Fibroblast of lung (primary cell): Measurements from ENCODE around the gene TPPP.

Experiments
- CTCF ChIP-seq, 2 donors: IDR thresholded peaks in 1 of 2; conservative IDR thresholded peaks in 1 of 2; 1 replicate in 1 of 2; 2 replicates in 1 of 2; pipeline ENCODE4 v1.5.1; 2011 to 2012; ENCODE audit warnings: low read length in 2 of 2, control low read depth in 1 of 2, inconsistent platforms in 1 of 2, low read depth in 1 of 2, mild to moderate bottlenecking in 1 of 2
- EZH2 ChIP-seq: IDR thresholded peaks from 2 replicates; pipeline ENCODE4 v1.5.1; 2012; ENCODE audit warnings: low read length, control low read depth, mild to moderate bottlenecking; ENCODE audit errors: missing control alignments

DNA sequence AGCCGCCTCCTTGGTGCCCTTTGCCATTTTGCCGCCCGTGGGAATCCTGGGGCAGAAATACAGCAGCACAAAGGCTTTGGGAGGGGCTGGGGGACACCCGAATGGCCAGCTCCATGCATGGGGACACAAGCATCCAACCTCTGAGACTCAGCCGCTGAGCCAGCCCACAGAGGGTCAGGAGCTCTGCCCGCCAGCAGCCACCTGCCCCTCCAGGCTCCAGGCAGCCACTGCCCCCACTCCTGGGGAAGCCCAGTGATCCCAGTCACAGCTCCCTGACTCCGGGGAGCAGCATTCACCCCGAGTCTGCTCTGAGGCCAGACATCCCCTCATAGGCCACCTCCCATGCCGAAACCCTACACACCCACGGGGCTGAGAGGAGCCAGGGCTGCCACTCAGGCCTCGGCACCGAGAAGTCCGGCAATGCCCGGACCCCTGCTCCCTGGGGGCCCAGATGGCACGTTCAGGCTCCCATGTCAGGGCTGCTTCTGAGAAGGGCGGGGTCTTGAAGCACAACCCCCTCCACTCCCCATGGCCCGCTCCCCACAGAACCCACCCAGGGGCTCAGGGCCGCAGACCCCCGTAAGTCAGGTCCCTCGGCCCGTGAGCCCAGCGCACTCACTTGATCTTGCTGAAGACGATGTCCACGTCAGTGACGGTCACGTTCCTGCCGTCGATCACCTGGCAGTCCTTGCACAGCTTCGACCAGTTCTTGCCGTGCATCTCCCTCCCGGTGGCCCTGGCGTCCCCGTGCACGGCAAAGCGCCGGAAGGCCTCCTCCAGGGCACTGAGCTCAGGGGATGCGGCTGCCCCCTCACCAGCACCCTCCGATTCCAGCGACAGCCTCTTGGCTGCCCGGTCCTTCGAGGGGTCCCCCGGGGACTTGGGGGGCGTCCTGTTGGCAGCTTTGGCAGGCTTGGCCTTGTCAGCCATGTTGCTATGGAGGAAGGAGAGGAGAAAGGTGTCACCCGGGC lies 15.7 kb downstream of the TPPP start:
- TF ChIP-seq CTCF (conservative IDR thresholded peaks at IDR 0.05 in 1 of 2, IDR thresholded peaks at IDR 0.05 in 1 of 2; ENCODE audit: low read depth in 1 of 2, low read length in 2 of 2) = no peak
- TF ChIP-seq EZH2 = no peak
